ENCODE measurements around the gene SH2D5. TPM values are rescaled to one million over a fixed set of nuclear protein-coding genes. Genes with fewer than 3 reads are reported as not detected.
A peak's percentile ranks its signal among the peaks of the same experiment; 100 is the strongest.

Gene SH2D5
- total RNA-seq, 1 experiment from 2014 or later = 7.1 TPM

DNA sequence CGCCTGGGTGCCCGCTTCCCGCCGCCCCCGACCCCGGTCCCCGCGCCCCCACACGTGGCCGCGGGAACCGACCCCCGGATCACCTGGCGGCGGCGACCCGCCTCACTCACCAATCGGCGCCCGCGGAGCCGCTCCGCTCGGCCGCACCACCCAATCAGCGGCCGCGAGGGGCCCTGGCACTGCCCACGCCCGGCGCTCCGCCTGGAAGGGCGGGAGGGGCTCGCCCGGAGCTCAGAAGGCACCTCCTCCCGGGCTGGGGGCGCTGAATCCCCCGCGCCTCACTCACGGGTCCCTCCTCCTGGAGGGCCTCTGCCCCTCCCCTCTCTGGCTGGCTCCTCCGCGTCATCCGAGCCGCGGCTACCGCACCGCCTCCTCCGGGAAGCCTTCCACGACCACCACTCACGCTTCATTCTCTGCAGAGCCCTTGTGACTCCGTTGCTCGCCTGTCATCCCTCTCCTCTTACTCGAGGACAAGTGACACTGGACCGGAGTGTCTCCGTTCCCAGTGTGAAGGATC, 374 bp downstream of the SH2D5 start:
- ChIA-PET POLR2A (ENCODE audit: unreplicated experiment) (interaction anchor here (0.7 kb wide), 1 partner anchor 55 kb away, joined by 3 read pairs; the partner anchor contains the start of gene HP1BP3), CTCF (interaction anchor here (1.0 kb wide), 1 partner anchor 36 kb away, joined by 4 read pairs; no protein-coding TSS in a partner anchor)
- Histone ChIP-seq H3K36me3 (ENCODE audit: low read depth, low read length) (peaks cover 1% of the 10 kb centered on the region; the same call in 1 of the 2 replicates), H3K4me3 (ENCODE audit: low read length) (peak overlapping the region; percentile 74), H3K27me3 (ENCODE audit: low read length) (no peaks in the 10 kb centered on the region), H3K9me2 (replicated peaks; ENCODE audit: low read length) (no peaks in the 10 kb centered on the region), H3F3A (ENCODE audit: low read length, unreplicated experiment) (peaks cover 4% of the 10 kb centered on the region), H4K20me1 (ENCODE audit: low read length) (no peaks in the 10 kb centered on the region), H3K9ac (ENCODE audit: low read length) (peak overlapping the region; percentile 93), H3K9me3 (ENCODE audit: low read length) (no peaks in the 10 kb centered on the region), H3K4me1 (ENCODE audit: insufficient read depth, low read length) (peaks cover 22% of the 10 kb centered on the region), H3K27ac (ENCODE audit: low read length) (peak overlapping the region; percentile 97), H3K79me2 (ENCODE audit: low read length) (no peaks in the 10 kb centered on the region), H2AFZ (ENCODE audit: low read length) (peak overlapping the region; percentile 86), H3K4me2 (ENCODE audit: low read length) (peak overlapping the region; percentile 99)
- BruUV-seq (replicated peaks) = no TSS peak
- ATAC-seq (peak; percentile 67), DNase-seq (peak; percentile 82)
- TF ChIP-seq CTCF (conservative IDR thresholded peaks at IDR 0.05; ENCODE audit: low read depth, low read length) (no peak), EZH2phosphoT487 (IDR thresholded peaks at IDR 0.05; ENCODE audit: borderline replicate concordance, low read length) (no peak), EZH2 (IDR thresholded peaks at IDR 0.05; ENCODE audit: low read length, unreplicated experiment) (no peak)
- intact Hi-C loops (cut with micrococcal nuclease) = loop anchor here (2.0 kb wide), 2 partner anchors 35 to 55 kb away; partner anchors contain the start of gene HP1BP3

DNA sequence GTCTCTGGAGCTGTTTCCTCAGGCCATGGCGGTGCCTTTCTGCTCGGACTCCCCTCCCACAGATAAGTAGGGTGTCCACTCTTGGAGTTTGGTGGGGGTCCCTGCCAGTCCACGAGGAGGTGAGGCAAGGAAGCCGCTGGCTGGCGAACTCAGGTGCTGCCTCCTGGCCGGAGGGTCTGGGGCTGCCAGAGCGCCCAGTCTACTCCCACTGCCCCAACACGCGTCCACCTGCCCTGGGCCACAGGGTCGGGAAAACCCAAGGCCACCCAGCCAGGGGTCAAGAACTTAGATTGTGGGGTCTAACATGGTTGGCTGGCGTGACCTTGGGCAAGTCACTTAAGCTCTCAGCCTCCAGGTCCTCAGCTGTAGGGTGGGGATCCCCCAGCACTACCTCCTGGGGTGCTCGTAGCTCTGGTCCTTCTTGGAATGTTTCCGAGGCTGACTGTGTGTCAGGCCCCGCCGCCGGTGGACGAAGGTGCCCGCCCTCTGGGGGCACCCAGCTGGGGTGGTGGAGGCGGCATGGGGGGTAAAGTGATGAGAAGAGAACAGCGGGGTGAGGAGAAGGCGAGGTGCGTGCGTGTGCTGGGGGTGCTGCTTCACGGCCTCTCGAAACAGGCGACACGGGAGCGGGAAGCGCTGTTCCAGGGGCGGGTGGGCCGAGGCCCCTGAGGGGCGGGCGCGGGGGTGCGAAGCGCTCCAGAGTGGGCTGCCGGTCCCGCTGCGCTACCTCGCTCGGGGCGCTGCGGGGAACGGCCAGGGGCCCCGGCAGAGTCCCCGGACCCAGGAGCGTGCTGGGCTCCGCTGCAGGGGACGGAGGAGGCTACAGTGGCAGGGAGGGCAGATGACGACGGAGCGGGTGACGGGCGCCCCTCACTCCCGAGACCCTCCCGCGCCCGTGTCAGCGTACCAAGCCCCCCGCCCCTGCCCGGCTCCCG, 1.2 kb downstream of the SH2D5 start:
- Histone ChIP-seq H3K36me3 (ENCODE audit: low read depth, low read length) (no peaks in the 10 kb centered on the region), H3F3A (ENCODE audit: low read length, unreplicated experiment) (peaks cover 4% of the 10 kb centered on the region), H3K9me3 (ENCODE audit: low read length) (no peaks in the 10 kb centered on the region), H3K79me2 (ENCODE audit: low read length) (no peaks in the 10 kb centered on the region), H3K4me1 (ENCODE audit: insufficient read depth, low read length) (peaks cover 22% of the 10 kb centered on the region), H3K4me2 (ENCODE audit: low read length) (peak overlapping the region; percentile 99), H3K9ac (ENCODE audit: low read length) (peak overlapping the region; percentile 93), H3K27me3 (ENCODE audit: low read length) (no peaks in the 10 kb centered on the region), H2AFZ (ENCODE audit: low read length) (no peak overlapping the region), H3K9me2 (replicated peaks; ENCODE audit: low read length) (no peaks in the 10 kb centered on the region), H4K20me1 (ENCODE audit: low read length) (no peaks in the 10 kb centered on the region), H3K27ac (ENCODE audit: low read length) (no peak overlapping the region), H3K4me3 (ENCODE audit: low read length) (peak overlapping the region; percentile 74)
- no peak for ATAC-seq
- POLR2A ChIA-PET (ENCODE audit: unreplicated experiment) = interaction anchor here (0.7 kb wide), 1 partner anchor 56 kb away, joined by 3 read pairs; the partner anchor contains the start of gene HP1BP3
- intact Hi-C loops (cut with micrococcal nuclease) = no loop called here
- CTCF ChIA-PET = interaction anchor here (1.0 kb wide), 1 partner anchor 35 kb away, joined by 4 read pairs; no protein-coding TSS in a partner anchor
- no peak for DNase-seq
- BruUV-seq (replicated peaks) = no TSS peak
- no peak for TF ChIP-seq EZH2phosphoT487 (IDR thresholded peaks at IDR 0.05; ENCODE audit: borderline replicate concordance, low read length)
- no peak for TF ChIP-seq EZH2 (IDR thresholded peaks at IDR 0.05; ENCODE audit: low read length, unreplicated experiment)
- no peak for TF ChIP-seq CTCF (conservative IDR thresholded peaks at IDR 0.05; ENCODE audit: low read depth, low read length)
